DND-41 (cell line): Measurements from ENCODE around the gene SEC14L2.

Source experiments
- ATAC-seq: fragments of 200-7000 bp; cut with Tn5 transposase; 3 replicates; pipeline ENCODE4 v1.9.1; 2021; ENCODE audit warnings: low read depth; ENCODE audit not compliant: insufficient read depth
- DNase-seq: peaks from one replicate; pipeline ENCODE4 v3.0.0-alpha.2; 2020
- H2AFZ ChIP-seq: 2 replicates; pipeline ENCODE4 v1.6.0; 2012; ENCODE audit warnings: low read depth, low read length
- H3K27ac ChIP-seq: 2 replicates; pipeline ENCODE4 v1.5.1; 2012; ENCODE audit warnings: low read length, inconsistent platforms
- H3K27me3 ChIP-seq: fragments of 200-600 bp; sonication (generic); 2 replicates; pipeline ENCODE4 v1.6.0; 2012; ENCODE audit warnings: low read length, mild to moderate bottlenecking, inconsistent platforms; ENCODE audit not compliant: insufficient read depth, poor library complexity
- H3K36me3 ChIP-seq: 2 replicates; pipeline ENCODE4 v1.5.1; 2012; ENCODE audit warnings: low read length, inconsistent platforms; ENCODE audit not compliant: insufficient read depth
- H3K4me1 ChIP-seq: 2 replicates; pipeline ENCODE4 v1.5.1; 2012; ENCODE audit warnings: mild to moderate bottlenecking, low read length; ENCODE audit not compliant: insufficient read depth
- H3K4me2 ChIP-seq: 2 replicates; pipeline ENCODE4 v1.6.0; 2012; ENCODE audit warnings: mild to moderate bottlenecking, moderate library complexity, low read length, inconsistent platforms; ENCODE audit not compliant: insufficient read depth
- H3K4me3 ChIP-seq, 2 experiments: fragments of 200-600 bp in 1 of 2; shearing (Covaris generic) in 1 of 2; 2 replicates each; pipeline ENCODE4 v1.5.1; 2012 to 2016; ENCODE audit warnings: inconsistent platforms in 2 of 2, low read length in 2 of 2, mild to moderate bottlenecking in 2 of 2, low read depth in 1 of 2, moderate library complexity in 1 of 2
- H3K79me2 ChIP-seq: 2 replicates; pipeline ENCODE4 v1.6.0; 2012; ENCODE audit warnings: low read length, inconsistent platforms; ENCODE audit not compliant: insufficient read depth
- H3K9ac ChIP-seq: 2 replicates; pipeline ENCODE4 v1.6.0; 2012; ENCODE audit warnings: low read depth, mild to moderate bottlenecking, inconsistent platforms, low read length, moderate library complexity
- H3K9me3 ChIP-seq: 2 replicates; pipeline ENCODE4 v1.5.1; 2012; ENCODE audit warnings: low read length, moderate library complexity, mild to moderate bottlenecking, inconsistent platforms; ENCODE audit not compliant: insufficient read depth, severe bottlenecking
- H4K20me1 ChIP-seq: 2 replicates; pipeline ENCODE4 v1.6.0; 2012; ENCODE audit warnings: low read length; ENCODE audit not compliant: insufficient read depth
- EZH2 ChIP-seq: IDR thresholded peaks from 3 replicates; pipeline ENCODE4 v1.6.1; 2012; ENCODE audit warnings: borderline replicate concordance, low read depth, mild to moderate bottlenecking, moderate library complexity, low read length, inconsistent platforms; ENCODE audit not compliant: severe bottlenecking
- TF ChIP-seq, protein P1 (sequence below): IDR thresholded peaks from 2 replicates; pipeline ENCODE4 v1.5.1; 2012; ENCODE audit warnings: borderline replicate concordance, low read length, moderate library complexity, mild to moderate bottlenecking; ENCODE audit not compliant: poor library complexity, severe bottlenecking; ENCODE audit errors: extremely low read depth

Gene SEC14L2

DNA sequence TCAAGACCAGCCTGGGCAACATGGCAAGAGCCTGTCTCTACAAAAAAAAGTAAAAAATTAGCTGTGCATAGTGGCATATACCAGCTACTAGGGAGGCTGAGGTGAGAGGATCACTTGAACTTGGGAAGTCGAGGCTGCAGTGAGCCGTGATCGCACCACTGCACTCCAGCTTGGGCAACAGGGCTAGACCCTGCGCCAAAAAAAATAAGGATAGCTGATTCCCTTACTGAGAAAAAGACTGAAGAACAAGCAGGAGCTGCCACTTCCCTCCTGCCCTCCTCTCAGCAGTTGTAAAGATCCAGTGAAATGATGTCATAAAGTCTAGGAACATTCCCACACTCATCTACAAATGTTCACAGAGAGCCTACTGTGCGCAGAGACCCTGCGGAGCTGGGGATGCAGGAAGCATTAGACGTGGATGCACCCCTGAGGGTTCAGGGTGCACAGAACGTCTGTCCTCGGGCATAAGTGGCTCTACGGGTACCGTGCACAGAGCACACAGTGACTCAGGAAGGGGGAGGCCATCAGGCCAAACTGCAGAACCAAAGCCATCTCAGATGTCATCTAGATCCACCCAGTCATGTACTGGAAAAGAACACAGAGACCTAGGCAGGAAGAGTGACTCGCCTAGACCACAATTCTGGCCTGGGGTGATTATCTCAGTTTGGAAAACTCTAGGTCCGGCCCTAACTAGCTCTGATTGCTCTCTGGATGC is 11.7 kb downstream of the SEC14L2 start:
- Histone ChIP-seq H4K20me1 (peaks cover 13% of the 10 kb centered on the region; the same call in 1 of the 2 replicates), H3K36me3 (peaks cover 88% of the 10 kb centered on the region), H3K9ac (no peak overlapping the region), H3K27ac (no peak overlapping the region), H3K27me3 (no peaks in the 10 kb centered on the region), H3K4me1 (no peaks in the 10 kb centered on the region), H3K79me2 (peaks cover 10% of the 10 kb centered on the region), H3K9me3 (no peaks in the 10 kb centered on the region), H3K4me2 (no peak overlapping the region), H2AFZ (no peak overlapping the region), H3K4me3 (no peak overlapping the region)
- DNase-seq (no peak), ATAC-seq (no peak)
- TF ChIP-seq, protein P1, sequence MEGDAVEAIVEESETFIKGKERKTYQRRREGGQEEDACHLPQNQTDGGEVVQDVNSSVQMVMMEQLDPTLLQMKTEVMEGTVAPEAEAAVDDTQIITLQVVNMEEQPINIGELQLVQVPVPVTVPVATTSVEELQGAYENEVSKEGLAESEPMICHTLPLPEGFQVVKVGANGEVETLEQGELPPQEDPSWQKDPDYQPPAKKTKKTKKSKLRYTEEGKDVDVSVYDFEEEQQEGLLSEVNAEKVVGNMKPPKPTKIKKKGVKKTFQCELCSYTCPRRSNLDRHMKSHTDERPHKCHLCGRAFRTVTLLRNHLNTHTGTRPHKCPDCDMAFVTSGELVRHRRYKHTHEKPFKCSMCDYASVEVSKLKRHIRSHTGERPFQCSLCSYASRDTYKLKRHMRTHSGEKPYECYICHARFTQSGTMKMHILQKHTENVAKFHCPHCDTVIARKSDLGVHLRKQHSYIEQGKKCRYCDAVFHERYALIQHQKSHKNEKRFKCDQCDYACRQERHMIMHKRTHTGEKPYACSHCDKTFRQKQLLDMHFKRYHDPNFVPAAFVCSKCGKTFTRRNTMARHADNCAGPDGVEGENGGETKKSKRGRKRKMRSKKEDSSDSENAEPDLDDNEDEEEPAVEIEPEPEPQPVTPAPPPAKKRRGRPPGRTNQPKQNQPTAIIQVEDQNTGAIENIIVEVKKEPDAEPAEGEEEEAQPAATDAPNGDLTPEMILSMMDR = no peak
- no peak for TF ChIP-seq EZH2

DNA sequence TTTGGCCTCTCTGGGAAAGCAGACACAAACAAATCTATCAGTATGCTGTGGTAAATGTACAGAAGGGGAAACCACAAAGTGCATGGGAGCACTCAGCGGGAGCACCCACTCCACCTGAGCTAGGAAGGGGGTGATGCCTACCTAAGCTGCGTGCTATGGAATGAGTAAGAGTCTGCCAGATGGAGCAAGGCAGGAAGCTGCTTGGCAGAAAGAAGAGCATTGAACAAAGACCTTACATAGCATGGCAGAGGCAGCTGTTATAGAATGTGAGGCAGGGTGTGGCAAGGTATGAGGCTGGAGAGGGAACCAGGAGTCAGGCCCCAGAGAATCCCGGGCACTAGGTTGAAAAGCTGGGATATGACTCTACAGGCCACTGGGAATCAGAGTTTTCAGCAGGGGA is 15.0 kb downstream of the SEC14L2 start:
- Histone ChIP-seq H3K79me2 (no peaks in the 10 kb centered on the region), H3K27ac (no peak overlapping the region), H4K20me1 (0 out of 2 replicates have a peak, but pooled peaks cover 2% of the 10 kb centered on the region), H3K4me3 (no peak overlapping the region), H3K36me3 (peaks cover 96% of the 10 kb centered on the region), H3K9me3 (no peaks in the 10 kb centered on the region), H2AFZ (no peak overlapping the region), H3K4me1 (no peaks in the 10 kb centered on the region), H3K9ac (no peak overlapping the region), H3K27me3 (no peaks in the 10 kb centered on the region), H3K4me2 (no peak overlapping the region)
- ATAC-seq (peak; percentile 31; the same call in 1 of the 3 replicates), DNase-seq (no peak)
- no peak for TF ChIP-seq EZH2
- TF ChIP-seq, protein P1 = no peak

DNA sequence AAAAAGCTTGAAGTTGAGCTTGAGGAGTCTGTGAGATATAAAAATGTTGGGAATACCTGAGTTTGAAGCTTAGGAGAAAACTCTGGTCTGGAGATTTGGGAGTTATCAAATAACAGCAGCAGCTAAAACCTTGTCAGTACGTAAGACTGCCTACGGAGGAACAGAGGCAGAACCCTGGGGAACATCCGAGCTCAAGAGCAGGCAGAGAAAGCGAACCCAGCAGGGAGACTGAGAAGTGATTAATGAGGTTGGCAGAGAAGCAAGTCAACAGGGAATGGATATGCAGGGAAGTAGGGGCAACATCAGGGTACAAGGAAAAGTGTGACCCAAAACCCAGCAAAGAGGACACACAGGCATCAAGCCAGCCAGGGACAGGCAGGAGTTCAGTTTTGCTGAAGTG is 16.2 kb downstream of the SEC14L2 start:
- TF ChIP-seq, protein P1 = no peak
- no peak for TF ChIP-seq EZH2
- Histone ChIP-seq H3K4me1 (no peaks in the 10 kb centered on the region), H3K27ac (no peak overlapping the region), H4K20me1 (0 out of 2 replicates have a peak, but pooled peaks cover 2% of the 10 kb centered on the region), H3K4me2 (no peak overlapping the region), H3K4me3 (no peak overlapping the region), H2AFZ (no peak overlapping the region), H3K27me3 (no peaks in the 10 kb centered on the region), H3K79me2 (no peaks in the 10 kb centered on the region), H3K9me3 (no peaks in the 10 kb centered on the region), H3K9ac (no peak overlapping the region), H3K36me3 (peaks cover 96% of the 10 kb centered on the region)
- DNase-seq (no peak), ATAC-seq (no peak)
